Measurements from ENCODE around the gene MSI2.

Gene MSI2

GRCh38 chr17:57480438-57481196 is 224.3 kb downstream of the MSI2 start:
- TF ChIP-seq EZH2 (IDR thresholded peaks at IDR 0.05; ENCODE audit: borderline replicate concordance, low read length): no peak
- TF ChIP-seq CTCF (IDR thresholded peaks at IDR 0.05; ENCODE audit: low read length): no peak
- H3K4me3 ChIP-seq (ENCODE audit: low read depth, low read length, poor library complexity, severe bottlenecking): no peak overlapping the region
- H3K27me3 ChIP-seq (ENCODE audit: insufficient read depth, low read length): no peaks in the 10 kb centered on the region
- peaks cover 47% of the 10 kb centered on the region; the same call in 1 of the 2 replicates for H3K36me3 ChIP-seq (ENCODE audit: insufficient read depth, low read length)
- H4K20me1 ChIP-seq (ENCODE audit: insufficient read depth, low read length): no peaks in the 10 kb centered on the region
- H3K9me3 ChIP-seq (ENCODE audit: low read length): no peaks in the 10 kb centered on the region
- peaks cover 98% of the 10 kb centered on the region for H3K4me1 ChIP-seq (ENCODE audit: insufficient read depth, low read length, severe bottlenecking)
- peak overlapping the region; percentile 4; the same call in 1 of the 2 replicates for H3K4me2 ChIP-seq (ENCODE audit: low read length)
- H3K27ac ChIP-seq (ENCODE audit: low read depth, low read length, poor library complexity, severe bottlenecking): peak overlapping the region; percentile 95
- no peak overlapping the region for H2AFZ ChIP-seq (ENCODE audit: low read length)
- peak overlapping the region; percentile 19; the same call in 1 of the 2 replicates for H3K9ac ChIP-seq (ENCODE audit: low read length)
- H3K9me2 ChIP-seq (ENCODE audit: low read depth, low read length): no peaks in the 10 kb centered on the region
- peaks cover 16% of the 10 kb centered on the region for H3K79me2 ChIP-seq (ENCODE audit: insufficient read depth, low read length)
- no peaks in the 10 kb centered on the region for H3F3A ChIP-seq (ENCODE audit: insufficient read depth, low read length)

GRCh38 chr17:57481910-57482391 is 225.6 kb downstream of the MSI2 start:
- Histone ChIP-seq H4K20me1 (ENCODE audit: insufficient read depth, low read length) (no peaks in the 10 kb centered on the region), H3K4me3 (ENCODE audit: low read depth, low read length, poor library complexity, severe bottlenecking) (no peak overlapping the region), H3K27me3 (ENCODE audit: insufficient read depth, low read length) (no peaks in the 10 kb centered on the region), H3K9me2 (ENCODE audit: low read depth, low read length) (no peaks in the 10 kb centered on the region), H3K27ac (ENCODE audit: low read depth, low read length, poor library complexity, severe bottlenecking) (peak overlapping the region; percentile 95), H3K36me3 (ENCODE audit: insufficient read depth, low read length) (peaks cover 34% of the 10 kb centered on the region; the same call in 1 of the 2 replicates), H3K4me1 (ENCODE audit: insufficient read depth, low read length, severe bottlenecking) (peaks cover 98% of the 10 kb centered on the region), H3K4me2 (ENCODE audit: low read length) (no peak overlapping the region), H3F3A (ENCODE audit: insufficient read depth, low read length) (no peaks in the 10 kb centered on the region), H3K79me2 (ENCODE audit: insufficient read depth, low read length) (peaks cover 23% of the 10 kb centered on the region), H2AFZ (ENCODE audit: low read length) (no peak overlapping the region), H3K9me3 (ENCODE audit: low read length) (no peaks in the 10 kb centered on the region), H3K9ac (ENCODE audit: low read length) (no peak overlapping the region)
- TF ChIP-seq EZH2 (IDR thresholded peaks at IDR 0.05; ENCODE audit: borderline replicate concordance, low read length): no peak
- no peak for TF ChIP-seq CTCF (IDR thresholded peaks at IDR 0.05; ENCODE audit: low read length)

GRCh38 chr17:57482657-57483056 is 226.3 kb downstream of the MSI2 start:
- H4K20me1 ChIP-seq (ENCODE audit: insufficient read depth, low read length): no peaks in the 10 kb centered on the region
- H3K36me3 ChIP-seq (ENCODE audit: insufficient read depth, low read length): peaks cover 35% of the 10 kb centered on the region; the same call in 1 of the 2 replicates
- H3K9ac ChIP-seq (ENCODE audit: low read length): no peak overlapping the region
- no peak overlapping the region for H3K4me3 ChIP-seq (ENCODE audit: low read depth, low read length, poor library complexity, severe bottlenecking)
- no peak overlapping the region for H2AFZ ChIP-seq (ENCODE audit: low read length)
- H3K4me2 ChIP-seq (ENCODE audit: low read length): no peak overlapping the region
- no peaks in the 10 kb centered on the region for H3K27me3 ChIP-seq (ENCODE audit: insufficient read depth, low read length)
- H3F3A ChIP-seq (ENCODE audit: insufficient read depth, low read length): no peaks in the 10 kb centered on the region
- TF ChIP-seq EZH2 (IDR thresholded peaks at IDR 0.05; ENCODE audit: borderline replicate concordance, low read length): no peak
- TF ChIP-seq CTCF (IDR thresholded peaks at IDR 0.05; ENCODE audit: low read length): no peak
- H3K9me2 ChIP-seq (ENCODE audit: low read depth, low read length): no peaks in the 10 kb centered on the region
- no peaks in the 10 kb centered on the region for H3K9me3 ChIP-seq (ENCODE audit: low read length)
- peaks cover 98% of the 10 kb centered on the region for H3K4me1 ChIP-seq (ENCODE audit: insufficient read depth, low read length, severe bottlenecking)
- H3K27ac ChIP-seq (ENCODE audit: low read depth, low read length, poor library complexity, severe bottlenecking): peak overlapping the region; percentile 95
- H3K79me2 ChIP-seq (ENCODE audit: insufficient read depth, low read length): peaks cover 23% of the 10 kb centered on the region
